ENCODE measurements around the gene UFM1.

Gene UFM1

GRCh38 chr13:38385153-38385891, 35.7 kb downstream of the UFM1 start:
- no peaks in the 10 kb centered on the region for H4K20me1 ChIP-seq (ENCODE audit: insufficient read depth, low read length)
- H3K27ac ChIP-seq (ENCODE audit: low read depth, low read length, poor library complexity, severe bottlenecking), result no peak overlapping the region
- no peaks in the 10 kb centered on the region for H3F3A ChIP-seq (ENCODE audit: insufficient read depth, low read length)
- no peaks in the 10 kb centered on the region for H3K36me3 ChIP-seq (ENCODE audit: insufficient read depth, low read length)
- no peak overlapping the region for H2AFZ ChIP-seq (ENCODE audit: low read length)
- no peak overlapping the region for H3K4me3 ChIP-seq (ENCODE audit: low read depth, low read length, poor library complexity, severe bottlenecking)
- H3K4me1 ChIP-seq (ENCODE audit: insufficient read depth, low read length, severe bottlenecking), result no peaks in the 10 kb centered on the region
- H3K9ac ChIP-seq (ENCODE audit: low read length), result no peak overlapping the region
- no peaks in the 10 kb centered on the region for H3K27me3 ChIP-seq (ENCODE audit: insufficient read depth, low read length)
- no peaks in the 10 kb centered on the region for H3K79me2 ChIP-seq (ENCODE audit: insufficient read depth, low read length)
- no peaks in the 10 kb centered on the region for H3K9me3 ChIP-seq (ENCODE audit: low read length)
- no peak for TF ChIP-seq EZH2 (IDR thresholded peaks at IDR 0.05; ENCODE audit: borderline replicate concordance, low read length)
- no peak for TF ChIP-seq CTCF (IDR thresholded peaks at IDR 0.05; ENCODE audit: low read length)
- H3K9me2 ChIP-seq (ENCODE audit: low read depth, low read length), result no peaks in the 10 kb centered on the region
- H3K4me2 ChIP-seq (ENCODE audit: low read length), result no peak overlapping the region

- Histone ChIP-seq H3K9ac (ENCODE audit: low read length) (no peak overlapping the region), H3K4me1 (ENCODE audit: insufficient read depth, low read length, severe bottlenecking) (no peaks in the 10 kb centered on the region), H3K4me3 (ENCODE audit: low read depth, low read length, poor library complexity, severe bottlenecking) (no peak overlapping the region), H4K20me1 (ENCODE audit: insufficient read depth, low read length) (no peaks in the 10 kb centered on the region), H3F3A (ENCODE audit: insufficient read depth, low read length) (no peaks in the 10 kb centered on the region), H3K4me2 (ENCODE audit: low read length) (no peak overlapping the region), H3K27ac (ENCODE audit: low read depth, low read length, poor library complexity, severe bottlenecking) (no peak overlapping the region), H3K36me3 (ENCODE audit: insufficient read depth, low read length) (no peaks in the 10 kb centered on the region), H2AFZ (ENCODE audit: low read length) (no peak overlapping the region), H3K79me2 (ENCODE audit: insufficient read depth, low read length) (no peaks in the 10 kb centered on the region), H3K9me2 (ENCODE audit: low read depth, low read length) (no peaks in the 10 kb centered on the region), H3K27me3 (ENCODE audit: insufficient read depth, low read length) (no peaks in the 10 kb centered on the region), H3K9me3 (ENCODE audit: low read length) (no peaks in the 10 kb centered on the region)
- no peak for TF ChIP-seq CTCF (IDR thresholded peaks at IDR 0.05; ENCODE audit: low read length)
- no peak for TF ChIP-seq EZH2 (IDR thresholded peaks at IDR 0.05; ENCODE audit: borderline replicate concordance, low read length)
These were observed 36.8 kb downstream of the UFM1 start for GRCh38 chr13:38386421-38386820.

- H3K4me2 ChIP-seq (ENCODE audit: low read length), result no peak overlapping the region
- H3K9me3 ChIP-seq (ENCODE audit: low read length), result no peaks in the 10 kb centered on the region
- no peak overlapping the region for H2AFZ ChIP-seq (ENCODE audit: low read length)
- no peaks in the 10 kb centered on the region for H3K79me2 ChIP-seq (ENCODE audit: insufficient read depth, low read length)
- no peaks in the 10 kb centered on the region for H3K27me3 ChIP-seq (ENCODE audit: insufficient read depth, low read length)
- no peaks in the 10 kb centered on the region for H3K9me2 ChIP-seq (ENCODE audit: low read depth, low read length)
- H3K4me3 ChIP-seq (ENCODE audit: low read depth, low read length, poor library complexity, severe bottlenecking), result no peak overlapping the region
- no peak overlapping the region for H3K27ac ChIP-seq (ENCODE audit: low read depth, low read length, poor library complexity, severe bottlenecking)
- H3K9ac ChIP-seq (ENCODE audit: low read length), result no peak overlapping the region
- H3K4me1 ChIP-seq (ENCODE audit: insufficient read depth, low read length, severe bottlenecking), result no peaks in the 10 kb centered on the region
- no peaks in the 10 kb centered on the region for H3K36me3 ChIP-seq (ENCODE audit: insufficient read depth, low read length)
- no peaks in the 10 kb centered on the region for H3F3A ChIP-seq (ENCODE audit: insufficient read depth, low read length)
- no peak for TF ChIP-seq CTCF (IDR thresholded peaks at IDR 0.05; ENCODE audit: low read length)
- no peak for TF ChIP-seq EZH2 (IDR thresholded peaks at IDR 0.05; ENCODE audit: borderline replicate concordance, low read length)
- no peaks in the 10 kb centered on the region for H4K20me1 ChIP-seq (ENCODE audit: insufficient read depth, low read length)
These were observed 41.7 kb downstream of the UFM1 start for GRCh38 chr13:38391341-38391740.

All from OCI-LY1 (cell line).